Kidney capillary endothelial cell (primary cell): ENCODE measurements around the gene PMPCB.

ENCODE experiments used
- DNase-seq: peaks from one replicate; pipeline ENCODE4 v3.0.0-alpha.2; 2018; ENCODE audit warnings: low spot score

Gene PMPCB

GRCh38 chr7:103325744-103326143 is 28.5 kb downstream of the PMPCB start:
- no peak for DNase-seq

- DNase-seq, result no peak
These were observed 39.5 kb downstream of the PMPCB start for GRCh38 chr7:103336761-103337160.

DNA sequence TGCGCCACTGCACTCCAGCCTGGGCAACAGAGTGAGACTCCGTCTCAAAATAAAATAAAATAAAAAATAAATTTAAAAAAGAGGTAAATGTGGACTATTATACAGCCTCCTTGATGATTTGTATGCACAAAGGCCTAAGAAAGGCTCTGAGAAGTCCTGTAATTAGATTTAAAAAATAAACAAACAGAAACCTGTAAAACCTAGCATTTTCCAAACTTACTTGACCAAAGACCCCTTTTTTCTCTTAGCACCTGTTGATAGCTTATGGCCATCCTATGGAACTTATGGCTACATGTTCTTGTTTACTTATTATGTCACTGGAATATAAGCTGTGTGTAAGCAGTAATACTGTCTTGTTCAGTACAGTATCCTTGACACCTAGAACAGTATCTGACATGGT is 41.6 kb downstream of the PMPCB start:
- no peak for DNase-seq

- no peak for DNase-seq
These were observed 44.2 kb downstream of the PMPCB start for GRCh38 chr7:103341466-103341865.

DNA sequence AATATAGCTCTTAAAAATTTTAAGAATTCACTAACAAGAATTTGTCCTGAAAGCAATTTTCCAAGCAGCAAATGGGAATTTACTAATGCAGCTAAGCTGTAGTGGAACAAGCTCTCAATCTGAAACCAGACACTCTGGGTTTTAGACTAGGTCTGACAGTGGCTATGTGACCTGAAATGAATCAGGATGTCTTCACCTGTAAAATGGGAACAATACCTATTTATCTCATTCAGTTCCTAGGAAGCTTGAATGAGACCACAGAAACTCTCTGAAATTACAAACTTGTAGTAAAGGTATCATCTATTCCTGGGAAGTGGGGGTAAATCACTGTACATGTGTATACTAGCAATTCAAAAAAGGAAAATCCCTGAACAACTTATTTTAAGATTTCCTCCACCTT is 46.1 kb downstream of the PMPCB start:
- DNase-seq, result no peak

- peak; percentile 21 for DNase-seq
These were observed 46.7 kb downstream of the PMPCB start for GRCh38 chr7:103343758-103344452.

GRCh38 chr7:103344453-103345149 is 47.4 kb downstream of the PMPCB start, which contains the start of gene DNAJC2:
Gene DNAJC2, minus strand, starts transcription at chr7:103344767. Its CDS starts 145 bp downstream, at chr7:103344622.
- DNase-seq, result peak; percentile 89

DNA sequence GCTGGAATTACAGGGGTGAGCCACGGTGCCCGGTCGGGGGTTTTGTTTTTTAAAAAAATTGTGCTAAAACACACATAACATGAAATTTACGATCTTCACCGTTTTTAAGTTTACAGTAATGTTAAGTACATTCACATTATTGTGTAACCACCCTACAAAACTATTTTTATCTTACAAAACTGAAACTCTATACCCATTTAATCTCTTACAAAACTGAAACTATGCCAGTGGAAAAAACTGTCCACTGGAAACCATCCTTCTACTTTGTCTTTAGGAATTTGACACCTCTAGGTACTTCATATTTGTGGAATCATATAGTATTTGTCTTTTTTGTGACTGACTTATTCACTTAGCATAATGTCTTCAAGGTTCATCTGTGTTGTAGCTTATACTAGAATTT is 49.2 kb downstream of the PMPCB start:
- DNase-seq, result no peak

GRCh38 chr7:103347507-103348267 is 50.5 kb downstream of the PMPCB start, which contains the start of gene PSMC2:
Gene PSMC2, plus strand, starts transcription at chr7:103347643. Its CDS starts 69 bp downstream, at chr7:103347712.
- peak; percentile 84 for DNase-seq

GRCh38 chr7:103348452-103348851 is 51.2 kb downstream of the PMPCB start:
- DNase-seq, result peak; percentile 16

- no peak for DNase-seq
These were observed 51.7 kb downstream of the PMPCB start for GRCh38 chr7:103348959-103349358.

DNA sequence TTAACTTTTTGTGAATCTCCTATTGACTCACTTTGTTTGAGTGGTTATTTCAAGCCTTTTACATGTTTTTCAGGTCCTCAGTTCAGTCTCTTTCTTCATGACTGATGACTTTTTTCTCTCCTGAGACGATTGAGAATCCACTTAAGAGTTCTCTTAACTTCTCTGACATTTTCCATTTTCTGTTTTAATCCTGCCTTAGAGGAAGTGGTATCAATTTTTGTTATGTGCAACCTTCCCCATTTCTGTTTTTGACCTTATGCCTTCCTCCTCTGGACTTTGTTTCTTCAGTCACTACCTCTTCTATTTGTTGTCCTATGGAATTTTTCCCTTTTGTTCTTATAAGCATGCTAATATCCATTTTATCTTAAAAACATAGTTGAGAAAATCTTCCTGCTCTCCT is 52.6 kb downstream of the PMPCB start:
- DNase-seq, result no peak
